B cell (primary cell): ENCODE data around the gene SHB. TPM values are rescaled to one million over a fixed set of nuclear protein-coding genes. Genes with fewer than 3 reads are reported as not detected.

Source experiments
- ATAC-seq: fragments of 200-7000 bp; cut with Tn5 transposase; one replicate; pipeline ENCODE4 v1.10.0; 2021; ENCODE audit warnings: low read depth, mild to moderate bottlenecking, moderate number of reproducible peaks, moderate library complexity
- CTCF ChIA-PET: fragments of 350-600 bp; sonication (Branson Sonifier 250); formaldehyde crosslinking; loops from one replicate; lab custom pipeline; 2021; ENCODE audit warnings: antibody characterized with exemption, inconsistent platforms; lab: Charles Lee
- POLR2A ChIA-PET: fragments of 350-600 bp; sonication (Branson Sonifier 250); formaldehyde crosslinking; loops from one replicate; lab custom pipeline; 2021; ENCODE audit warnings: antibody characterized with exemption; lab: Charles Lee
- DNase-seq: peaks from one replicate; pipeline ENCODE4 v3.0.0; 2013
- H2AFZ ChIP-seq: 2 replicates; pipeline ENCODE4 v1.6.1; 2012; ENCODE audit warnings: mild to moderate bottlenecking, low read depth, low read length; ENCODE audit not compliant: insufficient read depth, poor library complexity, severe bottlenecking
- H3K27ac ChIP-seq, 2 donors: 1 replicate in 1 of 2; 2 replicates in 1 of 2; pipeline ENCODE4 v1.5.1; 2012 to 2013; ENCODE audit warnings: low read length in 2 of 2, mild to moderate bottlenecking in 2 of 2, moderate library complexity in 1 of 2
- H3K27me3 ChIP-seq, 4 experiments: fragments of 200-600 bp in 1 of 4; sonication (generic) in 1 of 4; replicated peaks in 1 of 4; 1 replicate in 2 of 4; 2 replicates in 2 of 4; pipeline versions ENCODE4 v1.6.1 to v1.7.0; 2013 to 2016; ENCODE audit warnings: low read length in 3 of 4, mild to moderate bottlenecking in 2 of 4, mixed read lengths in 1 of 4, moderate library complexity in 1 of 4; ENCODE audit not compliant: insufficient read depth in 4 of 4, control insufficient read depth in 3 of 4; ENCODE audit errors: control extremely low read depth in 1 of 4
- H3K36me3 ChIP-seq, 2 experiments: replicated peaks in 1 of 2; 1 replicate in 1 of 2; 2 replicates in 1 of 2; pipeline versions ENCODE4 v1.6.1 to v1.7.1; 2013; ENCODE audit warnings: low read length in 1 of 2; ENCODE audit not compliant: insufficient read depth in 2 of 2, control insufficient read depth in 1 of 2; ENCODE audit errors: control extremely low read depth in 1 of 2, extremely low read depth in 1 of 2
- H3K4me1 ChIP-seq, 2 donors: fragments of 200-600 bp in 1 of 2; sonication (generic) in 1 of 2; 1 replicate in 1 of 2; 2 replicates in 1 of 2; pipeline versions ENCODE4 v1.5.1 to v1.6.1; 2013 to 2017; ENCODE audit warnings: low read length in 2 of 2; ENCODE audit not compliant: control insufficient read depth in 2 of 2, insufficient read depth in 2 of 2
- H3K4me2 ChIP-seq: replicated peaks from 2 replicates; pipeline ENCODE3; 2012; ENCODE audit warnings: mild to moderate bottlenecking, low read depth, low read length; ENCODE audit not compliant: poor library complexity, severe bottlenecking
- H3K4me3 ChIP-seq, 5 experiments: fragments of 200-600 bp in 1 of 5; sonication (generic) in 1 of 5; 1 replicate in 3 of 5; 2 replicates in 2 of 5; pipeline versions ENCODE4 v1.5.1 to v1.7.0; 2011 to 2016; ENCODE audit warnings: low read length in 4 of 5, mild to moderate bottlenecking in 4 of 5, low read depth in 2 of 5, control low read depth in 1 of 5, moderate library complexity in 1 of 5; ENCODE audit not compliant: insufficient read depth in 1 of 5; ENCODE audit errors: control extremely low read depth in 1 of 5, extremely low read depth in 1 of 5
- H3K79me2 ChIP-seq: fragments of 200-600 bp; sonication (generic); one replicate; pipeline ENCODE4 v1.6.0; 2016; ENCODE audit warnings: low read length; ENCODE audit not compliant: control insufficient read depth, insufficient read depth
- H3K9ac ChIP-seq: fragments of 200-600 bp; sonication (generic); 2 replicates; pipeline ENCODE4 v1.6.1; 2017; ENCODE audit warnings: mild to moderate bottlenecking, low read length, moderate library complexity
- H3K9me3 ChIP-seq, 3 donors: one replicate each; pipeline versions ENCODE4 v1.6.1 to v1.7.1; 2013; ENCODE audit warnings: low read length in 2 of 3; ENCODE audit not compliant: control insufficient read depth in 2 of 3, insufficient read depth in 1 of 3; ENCODE audit errors: control extremely low read depth in 1 of 3
- H4K20me1 ChIP-seq: 2 replicates; pipeline ENCODE4 v1.6.0; 2012; ENCODE audit warnings: mild to moderate bottlenecking, low read length; ENCODE audit not compliant: insufficient read depth, control insufficient read depth, poor library complexity, severe bottlenecking
- H3K27ac Mint-ChIP-seq: one replicate; pipeline ENCODE4 v1.8.0; 2021; ENCODE audit warnings: mixed read lengths
- H3K27me3 Mint-ChIP-seq: one replicate; pipeline ENCODE4 v1.8.0; 2021; ENCODE audit warnings: mixed read lengths
- H3K4me1 Mint-ChIP-seq: one replicate; pipeline ENCODE4 v1.8.0; 2021; ENCODE audit warnings: mixed read lengths
- H3K4me3 Mint-ChIP-seq: one replicate; pipeline ENCODE4 v1.8.0; 2021; ENCODE audit warnings: mixed read lengths
- H3K9me3 Mint-ChIP-seq: one replicate; pipeline ENCODE4 v1.8.0; 2022; ENCODE audit warnings: mixed read lengths; ENCODE audit not compliant: insufficient read depth
- EZH2 ChIP-seq: IDR thresholded peaks from 2 replicates; pipeline ENCODE4 v1.6.1; 2012; ENCODE audit warnings: borderline replicate concordance, low read depth, mild to moderate bottlenecking, moderate library complexity, low read length; ENCODE audit not compliant: insufficient read depth, poor library complexity, severe bottlenecking
- WGBS: methylation state at CpG from one replicate; pipeline ENCODE4 v1.1.5; 2013; ENCODE audit warnings: missing lambda C conversion rate; ENCODE audit not compliant: insufficient coverage; 5-methylcytosine and 5-hydroxymethylcytosine counted together
- intact Hi-C: fragments of 100-400 bp; cut with micrococcal nuclease; formaldehyde crosslinking; loops from one replicate; pipeline ENCODE4 v1.10.0; 2022
- polyA plus RNA-seq: library from polyadenylated mRNA; depleted of rRNA; stranded (reverse); fragments of >200 nt; gene quantifications from 2 replicates; pipeline ENCODE4 v1.2.3, GENCODE V29; 2012
- total RNA-seq, 2 donors: library from RNA; stranded (reverse); fragments of 120-200 nt in 1 of 2; gene quantifications; 1 replicate in 1 of 2; 2 replicates in 1 of 2; pipeline versions ENCODE4 v1.2.3 to v1.2.4, GENCODE V29; 2013 to 2022
- TF ChIP-seq, protein P1 (sequence below): fragments of 200-600 bp; IDR thresholded peaks from one replicate; pipeline ENCODE4 v1.8.0; 2022; ENCODE audit warnings: antibody characterized with exemption, mild to moderate bottlenecking

SHB gene
- total and polyA plus RNA-seq, 2 donors (not counting 1 experiment from before 2014, with no cell fraction given) = 0.06 to 1.9 TPM

GRCh38 chr9:37904445-37905130, 164.4 kb downstream of the SHB start:
- Histone ChIP-seq H3K79me2 (peaks cover 20% of the 10 kb centered on the region), H3K9me3 (peaks cover 0 to 5% (median 0%) of the 10 kb centered on the region in 3 donors), H3K36me3 (no peaks in the 10 kb centered on the region), H4K20me1 (no peaks in the 10 kb centered on the region), H3K4me3 (peak overlapping the region in 4 of 5 experiments; percentile 77 to 83 (median 80)), H3K9ac (peak overlapping the region; percentile 90), H3K4me1 (peaks cover 14 to 20% of the 10 kb centered on the region in 2 donors), H3K27me3 (no peaks in the 10 kb centered on the region), H3K27ac (peak overlapping the region; percentile 71 to 78), H2AFZ (peak overlapping the region; percentile 93), H3K4me2 (peak overlapping the region; percentile 93)
- peak overlapping the region; percentile 94 for H3K4me3 Mint-ChIP-seq
- no peak for ATAC-seq
- H3K27me3 Mint-ChIP-seq = no peaks in the 10 kb centered on the region
- POLR2A ChIA-PET = no interaction called here
- H3K9me3 Mint-ChIP-seq = no peaks in the 10 kb centered on the region
- H3K27ac Mint-ChIP-seq = peak overlapping the region; percentile 96
- 49% methylated on average over 31 of the region's 36 CpGs for WGBS
- CTCF ChIA-PET = interaction anchor here (0.6 to 1.4 kb wide), 2 partner anchors 9 to 346 kb away, joined by 3 to 6 read pairs; no protein-coding TSS in a partner anchor
- DNase-seq = no peak
- H3K4me1 Mint-ChIP-seq = peaks cover 20% of the 10 kb centered on the region
- intact Hi-C loops = loop anchor here (1.0 to 5.0 kb wide), 6 partner anchors 102 to 439 kb away; partner anchors contain the start of genes DCAF10, FBXO10, POLR1E and SHB
- no peak for TF ChIP-seq EZH2
- TF ChIP-seq, protein P1, sequence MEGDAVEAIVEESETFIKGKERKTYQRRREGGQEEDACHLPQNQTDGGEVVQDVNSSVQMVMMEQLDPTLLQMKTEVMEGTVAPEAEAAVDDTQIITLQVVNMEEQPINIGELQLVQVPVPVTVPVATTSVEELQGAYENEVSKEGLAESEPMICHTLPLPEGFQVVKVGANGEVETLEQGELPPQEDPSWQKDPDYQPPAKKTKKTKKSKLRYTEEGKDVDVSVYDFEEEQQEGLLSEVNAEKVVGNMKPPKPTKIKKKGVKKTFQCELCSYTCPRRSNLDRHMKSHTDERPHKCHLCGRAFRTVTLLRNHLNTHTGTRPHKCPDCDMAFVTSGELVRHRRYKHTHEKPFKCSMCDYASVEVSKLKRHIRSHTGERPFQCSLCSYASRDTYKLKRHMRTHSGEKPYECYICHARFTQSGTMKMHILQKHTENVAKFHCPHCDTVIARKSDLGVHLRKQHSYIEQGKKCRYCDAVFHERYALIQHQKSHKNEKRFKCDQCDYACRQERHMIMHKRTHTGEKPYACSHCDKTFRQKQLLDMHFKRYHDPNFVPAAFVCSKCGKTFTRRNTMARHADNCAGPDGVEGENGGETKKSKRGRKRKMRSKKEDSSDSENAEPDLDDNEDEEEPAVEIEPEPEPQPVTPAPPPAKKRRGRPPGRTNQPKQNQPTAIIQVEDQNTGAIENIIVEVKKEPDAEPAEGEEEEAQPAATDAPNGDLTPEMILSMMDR = no peak
